GM12874 (cell line): ENCODE data around the gene FGFRL1.

Experiments
- TF ChIP-seq, protein P1 (sequence below): IDR thresholded peaks from 2 replicates; pipeline ENCODE4 v1.5.1; 2011; ENCODE audit warnings: low read depth, mild to moderate bottlenecking, control low read depth, low read length, moderate library complexity; ENCODE audit not compliant: insufficient read depth

Gene FGFRL1

GRCh38 chr4:1044469-1045192, 33.2 kb downstream of the FGFRL1 start:
- TF ChIP-seq, protein P1, sequence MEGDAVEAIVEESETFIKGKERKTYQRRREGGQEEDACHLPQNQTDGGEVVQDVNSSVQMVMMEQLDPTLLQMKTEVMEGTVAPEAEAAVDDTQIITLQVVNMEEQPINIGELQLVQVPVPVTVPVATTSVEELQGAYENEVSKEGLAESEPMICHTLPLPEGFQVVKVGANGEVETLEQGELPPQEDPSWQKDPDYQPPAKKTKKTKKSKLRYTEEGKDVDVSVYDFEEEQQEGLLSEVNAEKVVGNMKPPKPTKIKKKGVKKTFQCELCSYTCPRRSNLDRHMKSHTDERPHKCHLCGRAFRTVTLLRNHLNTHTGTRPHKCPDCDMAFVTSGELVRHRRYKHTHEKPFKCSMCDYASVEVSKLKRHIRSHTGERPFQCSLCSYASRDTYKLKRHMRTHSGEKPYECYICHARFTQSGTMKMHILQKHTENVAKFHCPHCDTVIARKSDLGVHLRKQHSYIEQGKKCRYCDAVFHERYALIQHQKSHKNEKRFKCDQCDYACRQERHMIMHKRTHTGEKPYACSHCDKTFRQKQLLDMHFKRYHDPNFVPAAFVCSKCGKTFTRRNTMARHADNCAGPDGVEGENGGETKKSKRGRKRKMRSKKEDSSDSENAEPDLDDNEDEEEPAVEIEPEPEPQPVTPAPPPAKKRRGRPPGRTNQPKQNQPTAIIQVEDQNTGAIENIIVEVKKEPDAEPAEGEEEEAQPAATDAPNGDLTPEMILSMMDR, result no peak

- TF ChIP-seq, protein P1, result no peak
These were observed 33.8 kb downstream of the FGFRL1 start for GRCh38 chr4:1045193-1045594.

DNA sequence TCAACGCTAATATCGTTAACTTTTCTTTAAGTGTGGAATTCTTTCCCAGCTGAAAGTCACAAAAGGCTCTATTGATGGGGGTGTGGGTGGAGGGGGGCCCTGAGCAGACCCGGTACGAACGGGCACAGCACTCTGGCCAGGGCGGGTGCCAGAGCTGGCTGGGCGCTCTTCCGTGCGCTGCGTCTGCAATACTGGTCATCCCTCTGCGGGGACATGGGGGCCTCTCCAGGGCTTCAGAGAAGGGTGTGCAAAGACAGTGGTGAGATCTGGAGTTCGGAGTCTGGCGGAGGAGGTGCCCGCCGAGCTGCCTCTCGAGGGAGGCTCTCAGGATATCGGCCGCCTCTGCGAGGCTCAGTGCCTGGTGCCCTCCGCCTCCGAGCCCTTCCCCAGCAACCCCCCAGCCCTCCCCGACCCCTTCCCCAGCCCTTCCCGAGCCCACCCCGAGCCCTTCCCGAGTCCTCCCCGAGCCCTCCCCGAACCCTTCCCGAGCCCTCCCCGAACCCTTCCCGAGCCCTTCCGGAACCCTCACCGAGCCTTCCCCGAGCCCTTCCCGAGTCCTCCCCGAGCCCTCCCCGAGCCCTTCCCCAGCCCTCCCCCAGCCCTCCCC, 34.3 kb downstream of the FGFRL1 start:
- TF ChIP-seq, protein P1, result no peak

DNA sequence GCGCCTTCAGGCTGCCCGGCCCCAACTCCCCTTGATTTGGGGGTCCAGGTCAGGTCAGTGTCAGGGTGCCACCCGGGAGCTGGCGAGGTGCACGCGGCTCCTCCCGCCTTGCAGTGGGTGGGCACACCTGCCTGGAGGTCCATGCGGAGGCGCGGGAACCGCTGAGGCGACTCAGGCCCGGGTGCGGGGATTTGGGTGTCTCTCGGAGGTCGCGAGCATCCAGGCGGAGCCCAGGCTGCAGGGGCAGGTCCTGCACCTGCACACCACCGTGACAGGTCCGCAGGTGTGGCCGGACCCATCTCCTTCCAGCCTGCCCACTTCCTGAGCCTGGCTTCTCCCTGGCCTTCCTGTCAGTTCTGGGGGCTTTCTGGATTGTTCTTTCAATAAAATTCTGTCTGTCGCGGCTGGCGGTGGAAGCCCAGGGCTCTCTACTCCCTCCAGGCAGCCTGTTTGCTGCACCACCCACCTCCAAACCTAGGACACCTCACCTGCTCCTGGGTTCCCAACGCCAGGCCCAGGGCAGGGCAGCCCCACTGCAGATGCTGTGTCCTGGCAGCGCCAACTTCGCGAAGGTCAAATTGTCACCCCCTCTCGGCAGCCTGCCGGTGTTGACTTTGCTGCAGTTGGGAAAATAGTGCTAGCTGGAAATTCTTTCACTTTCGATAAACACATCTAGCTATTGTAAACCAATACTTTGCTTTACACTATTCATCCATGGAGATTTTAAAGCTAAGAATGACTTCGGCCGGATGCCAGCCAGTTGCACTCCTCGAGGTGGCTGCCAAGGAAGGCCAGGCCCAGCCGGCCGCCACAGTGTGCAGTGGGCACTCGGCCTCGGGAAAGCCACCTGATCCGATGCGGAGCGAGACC, 35.9 kb downstream of the FGFRL1 start:
- TF ChIP-seq, protein P1, result no peak

- TF ChIP-seq, protein P1, result no peak
These were observed 36.7 kb downstream of the FGFRL1 start for GRCh38 chr4:1047976-1048772.

- TF ChIP-seq, protein P1, result no peak
These were observed 37.6 kb downstream of the FGFRL1 start for GRCh38 chr4:1048773-1049590.
